ENCODE results near the gene KIF1A.

The KIF1A gene

DNA sequence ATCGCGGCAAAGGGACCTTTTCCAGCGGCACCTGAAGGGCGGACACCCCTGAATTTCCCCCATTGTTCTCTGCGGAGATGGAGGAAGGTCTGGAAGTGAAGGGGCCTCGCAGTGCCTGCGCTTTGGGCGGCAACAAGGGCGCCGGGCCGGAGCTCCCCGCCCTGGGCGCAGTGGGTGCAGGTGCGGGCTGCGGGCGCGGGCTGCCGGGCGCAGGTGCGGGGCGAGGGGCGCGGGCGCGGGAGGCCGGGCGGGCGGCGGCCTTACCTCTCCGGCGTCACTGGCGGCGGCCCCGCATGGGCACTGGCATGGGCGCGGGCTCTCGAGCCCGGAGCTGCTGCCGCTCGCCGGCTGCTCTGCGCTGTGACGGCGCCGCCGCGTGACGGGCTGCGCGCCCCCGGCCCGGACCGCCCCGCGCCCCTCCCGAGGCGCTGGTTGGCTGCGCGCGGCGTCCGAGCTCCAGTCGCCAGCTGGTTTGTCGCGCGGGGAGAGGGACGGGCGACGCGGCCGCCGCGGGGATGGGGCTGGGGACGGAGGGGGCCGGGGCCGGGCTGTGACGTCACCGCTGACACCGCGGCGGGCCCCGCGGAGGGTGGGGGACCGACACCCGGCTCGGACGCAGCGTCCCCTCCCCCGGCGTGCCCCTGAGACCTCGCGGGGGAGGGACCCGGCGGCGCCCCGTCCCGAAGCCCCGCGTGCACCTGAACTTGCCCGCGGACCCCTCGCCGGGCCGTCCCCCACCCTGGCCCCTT lies at the start of gene KIF1A:
KIF1A (minus strand) TSS at position 362 of the 749 bp plus-strand sequence. CDS start 22,467 bp downstream, outside the sequence.
- no peak for DNase-seq (ENCODE audit: low spot score)

GRCh38 chr2:240869109-240869955 lies 49.3 kb upstream of the KIF1A start:
- DNase-seq (ENCODE audit: low spot score), result no peak

DNA sequence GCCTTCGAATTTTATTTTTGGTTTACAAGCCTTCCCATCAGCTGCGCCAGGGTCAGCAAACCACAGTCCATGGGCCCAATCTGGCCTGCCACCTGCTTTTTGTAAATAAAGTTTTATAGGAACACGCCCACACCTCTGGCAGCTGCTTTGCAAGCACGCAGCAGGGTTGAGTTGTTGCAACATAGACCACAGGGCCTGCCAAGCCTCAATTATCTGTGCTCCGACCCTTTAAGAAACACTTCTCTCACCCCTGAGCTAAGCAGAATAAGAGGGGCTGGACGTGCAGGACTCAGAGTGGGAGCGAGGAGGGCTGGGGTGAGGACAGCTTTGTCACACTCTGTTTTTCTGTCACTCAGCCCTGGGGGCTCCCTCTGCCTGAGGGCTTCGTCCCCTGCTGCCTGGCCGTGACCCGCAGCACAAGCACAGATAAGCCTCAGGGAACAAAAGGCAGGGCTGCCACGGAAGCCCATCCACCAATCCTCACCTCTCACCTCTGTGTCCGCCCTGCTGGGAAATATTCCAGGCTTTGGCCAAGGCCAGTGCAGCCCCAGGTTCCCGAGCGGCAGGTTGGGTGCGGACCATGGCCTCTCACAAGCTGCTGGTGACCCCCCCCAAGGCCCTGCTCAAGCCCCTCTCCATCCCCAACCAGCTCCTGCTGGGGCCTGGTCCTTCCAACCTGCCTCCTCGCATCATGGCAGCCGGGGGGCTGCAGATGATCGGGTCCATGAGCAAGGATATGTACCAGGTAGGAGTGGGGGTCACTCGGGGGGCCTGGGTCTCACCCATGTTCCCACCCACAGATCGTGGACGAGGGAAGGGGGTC lies 48.5 kb upstream of the KIF1A start, which contains the start of gene AGXT:
AGXT (plus strand) TSS at position 539 of the 823 bp plus-strand sequence; CDS start at position 581, 42 bp downstream.
- DNase-seq (ENCODE audit: low spot score), result no peak

GRCh38 chr2:240865391-240865790 lies 45.4 kb upstream of the KIF1A start:
- DNase-seq (ENCODE audit: low spot score), result no peak

- no peak for DNase-seq (ENCODE audit: low spot score)
These were observed 44.5 kb upstream of the KIF1A start for GRCh38 chr2:240864475-240864874.

- no peak for DNase-seq (ENCODE audit: low spot score)
These were observed 41.5 kb upstream of the KIF1A start for GRCh38 chr2:240861547-240861946.

DNA sequence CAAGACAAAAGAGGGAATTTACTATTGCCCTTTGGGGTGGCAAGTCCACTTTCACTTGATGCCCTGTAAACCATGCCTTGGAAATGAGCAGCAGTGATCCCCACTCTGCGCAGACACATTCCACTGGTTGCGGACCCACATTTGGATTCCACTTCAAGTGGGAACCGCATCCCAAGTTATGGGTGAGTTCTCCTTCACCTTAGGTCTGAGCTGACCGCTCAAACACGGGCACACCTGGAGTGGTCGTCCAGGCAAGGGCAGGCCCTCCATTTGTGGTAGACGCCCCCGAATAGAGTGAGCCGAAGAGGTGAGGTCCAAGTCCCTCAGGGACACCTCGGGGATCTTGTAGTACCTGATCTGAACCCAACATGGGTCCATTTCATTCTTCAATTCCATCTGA lies 38.9 kb upstream of the KIF1A start:
- no peak for DNase-seq (ENCODE audit: low spot score)

- DNase-seq (ENCODE audit: low spot score), result no peak
These were observed 38.3 kb upstream of the KIF1A start for GRCh38 chr2:240858321-240858720.

DNA sequence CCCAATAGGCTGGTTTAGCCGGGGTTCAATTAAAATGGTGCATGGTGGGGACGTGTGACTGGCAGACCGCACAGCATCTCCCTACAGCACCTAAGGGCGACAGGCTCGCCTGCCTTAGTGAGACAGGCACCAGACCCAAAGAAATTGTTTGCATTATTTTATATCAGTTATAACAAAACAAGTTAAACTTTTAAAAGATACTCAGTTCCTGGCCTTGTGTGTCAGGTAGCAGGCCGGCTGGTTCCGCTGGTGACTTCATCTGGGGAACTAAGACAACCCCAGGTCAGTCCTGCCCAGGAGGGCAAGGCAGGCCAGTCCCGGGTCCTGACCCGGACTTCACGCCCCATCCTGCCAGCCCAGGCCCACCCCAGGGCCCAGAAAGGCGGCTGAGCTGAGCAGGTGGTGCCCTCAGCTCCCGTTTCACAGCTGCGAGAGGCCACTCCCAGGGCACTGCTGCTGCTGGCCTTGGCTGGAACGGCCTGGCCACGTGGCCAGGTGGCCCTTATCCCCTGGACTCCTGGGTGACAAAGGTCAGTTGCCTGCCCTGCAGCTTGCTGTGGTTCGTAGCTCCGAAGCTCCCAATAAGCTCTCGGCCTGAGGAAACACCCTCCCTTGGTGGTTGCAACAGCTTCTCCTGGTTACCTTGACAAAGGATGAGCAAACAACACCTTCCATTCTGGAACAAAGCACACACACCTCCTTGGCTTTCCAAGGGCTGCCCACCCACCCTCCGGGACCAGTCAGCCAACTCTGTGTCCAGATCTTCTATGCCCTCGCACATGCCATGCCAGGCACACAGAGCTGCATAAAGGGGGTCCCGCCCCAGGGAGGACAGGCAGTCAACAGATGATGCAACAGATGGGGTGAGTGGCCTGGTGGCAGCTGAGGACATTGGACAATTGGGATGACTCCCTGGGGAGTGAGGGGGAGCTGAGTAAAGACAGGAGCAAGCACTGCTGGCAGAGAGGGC lies 37.3 kb upstream of the KIF1A start:
- DNase-seq (ENCODE audit: low spot score), result no peak

DNA sequence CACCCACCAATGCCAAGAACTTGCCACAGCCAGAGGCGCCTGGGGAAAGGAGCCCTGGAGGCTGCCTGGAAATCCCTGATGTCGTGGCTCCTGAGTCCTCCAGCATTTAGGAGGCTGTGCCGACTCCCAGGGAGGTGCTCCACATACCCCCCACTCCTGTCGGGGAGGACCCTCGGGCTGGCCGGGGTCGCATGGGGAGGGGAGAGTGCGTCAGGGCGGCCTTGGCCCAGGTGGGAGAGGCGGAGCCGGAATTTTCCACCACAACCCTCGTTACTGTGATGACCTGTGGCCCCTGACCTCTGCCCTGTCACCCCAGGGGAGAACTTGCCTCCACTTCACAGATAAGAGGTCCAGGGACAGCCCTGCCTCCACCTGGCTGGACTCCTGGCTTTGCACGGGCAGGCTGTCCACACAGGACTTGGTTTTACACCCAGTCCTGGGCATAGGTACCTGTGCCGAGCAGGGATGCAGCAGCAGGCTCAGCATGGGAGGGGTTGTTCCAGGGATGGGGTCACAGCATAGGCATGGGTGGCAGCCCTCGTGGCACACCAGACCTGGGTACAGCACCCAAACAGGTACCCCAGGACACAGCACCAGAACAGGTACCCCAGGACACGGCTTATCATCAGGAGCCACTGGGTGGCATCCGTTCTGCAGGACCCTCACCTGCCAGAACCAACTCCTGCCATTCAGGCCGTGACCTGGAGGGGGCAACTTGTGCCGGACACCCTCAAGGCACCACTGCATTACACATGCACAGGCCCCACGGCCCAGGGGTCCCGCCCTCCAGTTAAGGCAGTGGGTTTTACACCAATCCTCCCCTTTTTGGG lies 36.3 kb upstream of the KIF1A start:
- no peak for DNase-seq (ENCODE audit: low spot score)

- DNase-seq (ENCODE audit: low spot score), result no peak
These were observed 35.7 kb upstream of the KIF1A start for GRCh38 chr2:240855670-240856069.

- no peak for DNase-seq (ENCODE audit: low spot score)
These were observed 32.8 kb upstream of the KIF1A start for GRCh38 chr2:240852671-240853314.

- peak; percentile 79 for DNase-seq (ENCODE audit: low spot score)
These were observed 31.3 kb upstream of the KIF1A start for GRCh38 chr2:240851078-240851991.

GRCh38 chr2:240850756-240851077 lies 30.7 kb upstream of the KIF1A start:
- DNase-seq (ENCODE audit: low spot score), result no peak

DNA sequence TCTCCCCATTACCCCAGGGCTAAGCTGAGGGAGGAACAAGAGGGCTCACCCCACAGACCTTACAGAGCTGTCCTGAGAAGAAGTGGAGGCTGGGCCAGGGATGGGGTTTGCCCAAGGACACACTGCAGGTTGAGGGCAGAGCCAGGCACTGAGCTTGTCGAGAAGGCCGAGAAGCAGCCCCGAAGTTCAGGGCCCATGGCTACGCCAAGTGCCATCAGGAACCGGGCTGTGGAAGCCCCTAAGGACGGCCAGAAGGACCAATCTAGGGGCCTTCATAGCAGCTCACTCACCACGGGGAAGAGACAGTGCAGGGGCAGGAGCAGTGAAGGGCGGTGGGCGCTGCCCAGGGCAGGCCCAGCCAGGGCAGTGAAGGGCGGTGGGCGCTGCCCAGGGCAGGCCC lies 30.0 kb upstream of the KIF1A start:
- DNase-seq (ENCODE audit: low spot score), result no peak

DNA sequence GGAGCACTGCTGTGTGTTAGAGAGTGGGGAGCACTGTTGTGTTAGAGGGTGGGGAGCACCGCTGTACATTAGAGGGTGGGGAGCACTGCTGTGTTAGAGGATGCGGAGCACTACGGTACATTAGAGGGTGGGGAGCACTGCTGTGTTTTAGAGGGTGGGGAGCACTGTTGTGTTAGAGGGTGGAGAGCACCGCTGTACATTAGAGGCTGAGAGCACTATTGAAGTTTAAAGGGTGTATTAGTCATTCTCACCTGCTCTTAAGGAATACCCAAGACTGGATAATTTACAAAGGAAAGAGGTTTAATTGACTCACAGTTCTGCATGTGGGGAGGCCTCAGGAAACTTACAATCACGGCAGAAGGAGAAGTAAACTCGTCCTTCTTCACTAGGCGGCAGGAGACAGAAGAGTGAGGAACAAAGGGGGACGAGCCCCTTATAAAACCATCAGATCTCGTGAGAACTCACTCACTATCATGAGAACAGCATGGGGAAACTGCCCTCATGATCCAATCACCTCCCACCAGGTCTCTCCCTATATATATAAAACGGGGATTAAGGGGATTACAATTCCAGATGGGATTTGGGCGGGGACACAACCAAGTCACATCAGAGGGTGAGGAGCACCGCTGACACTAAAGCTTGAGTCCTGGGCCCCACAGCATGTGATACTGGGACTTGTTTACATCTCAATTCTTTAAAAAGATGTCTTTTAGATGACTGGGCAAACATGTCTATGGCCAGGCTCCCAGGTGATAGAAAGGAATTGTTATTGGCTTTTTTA lies 29.1 kb upstream of the KIF1A start:
- DNase-seq (ENCODE audit: low spot score), result no peak

DNA sequence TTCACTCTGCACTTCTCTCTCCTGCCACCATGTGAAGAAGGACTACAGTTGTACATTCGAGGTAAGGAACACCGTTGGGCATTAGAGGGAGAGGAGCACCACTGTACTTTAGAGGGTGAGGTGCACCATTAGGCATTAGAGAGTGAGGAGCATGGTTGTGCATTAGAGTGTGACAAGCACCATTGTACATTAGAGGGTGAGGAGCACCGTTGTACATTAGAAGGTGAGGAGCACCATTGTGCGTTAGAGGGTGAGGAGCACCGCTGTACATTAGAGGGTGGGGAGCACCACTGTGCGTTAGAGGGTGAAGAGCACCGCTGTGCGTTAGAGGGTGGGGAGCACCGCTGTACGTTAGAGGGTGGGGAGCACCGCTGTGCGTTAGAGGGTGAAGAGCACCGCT lies 27.8 kb upstream of the KIF1A start:
- DNase-seq (ENCODE audit: low spot score), result no peak

Measured in CD4-positive, alpha-beta T cell treated with Interleukin-15 for 4 hours (primary cell).